CD14-positive monocyte (primary cell): ENCODE data around the gene RBM10. TPM values are rescaled to one million over a fixed set of nuclear protein-coding genes. Genes with fewer than 3 reads are reported as not detected.

Experiments used
- DNase-seq, 3 donors: peaks; one replicate each; pipeline ENCODE4 v3.0.0-alpha.2; 2011 to 2022
- H2AFZ ChIP-seq: 2 replicates; pipeline ENCODE4 v1.6.0; 2012; ENCODE audit warnings: mild to moderate bottlenecking, low read depth, low read length, inconsistent platforms; ENCODE audit not compliant: insufficient read depth, poor library complexity, severe bottlenecking
- H3K27ac ChIP-seq, 2 donors: 1 replicate in 1 of 2; 2 replicates in 1 of 2; pipeline ENCODE4 v1.5.1; 2012 to 2013; ENCODE audit warnings: low read length in 2 of 2, control low read depth in 1 of 2, inconsistent platforms in 1 of 2, low read depth in 1 of 2, mild to moderate bottlenecking in 1 of 2
- H3K27me3 ChIP-seq, 2 donors: one replicate each; pipeline versions ENCODE4 v1.6.0 to v1.6.1; 2011 to 2013; ENCODE audit warnings: low read length in 2 of 2; ENCODE audit not compliant: control insufficient read depth in 2 of 2, insufficient read depth in 2 of 2
- H3K36me3 ChIP-seq, 2 donors: replicated peaks in 1 of 2; 1 replicate in 1 of 2; 2 replicates in 1 of 2; pipeline versions ENCODE4 v1.5.1 to v1.6.1; 2012 to 2013; ENCODE audit warnings: low read length in 2 of 2, control low read depth in 1 of 2, inconsistent platforms in 1 of 2, mild to moderate bottlenecking in 1 of 2; ENCODE audit not compliant: insufficient read depth in 2 of 2, control insufficient read depth in 1 of 2
- H3K4me1 ChIP-seq, 2 donors: 1 replicate in 1 of 2; 2 replicates in 1 of 2; pipeline versions ENCODE4 v1.5.1 to v1.6.1; 2012 to 2013; ENCODE audit warnings: low read length in 2 of 2, control low read depth in 1 of 2, inconsistent platforms in 1 of 2, mild to moderate bottlenecking in 1 of 2, moderate library complexity in 1 of 2; ENCODE audit not compliant: insufficient read depth in 2 of 2, control insufficient read depth in 1 of 2
- H3K4me2 ChIP-seq: replicated peaks from 2 replicates; pipeline ENCODE3; 2012; ENCODE audit warnings: low read length, moderate library complexity, mild to moderate bottlenecking; ENCODE audit not compliant: poor library complexity, severe bottlenecking; ENCODE audit errors: extremely low read depth
- H3K4me3 ChIP-seq, 3 experiments: fragments of 200-600 bp in 1 of 3; sonication (generic) in 1 of 3; replicated peaks in 1 of 3; 1 replicate in 2 of 3; 2 replicates in 1 of 3; pipeline ENCODE4 v1.5.1; 2011 to 2013; ENCODE audit warnings: low read length in 3 of 3, mild to moderate bottlenecking in 3 of 3, control low read depth in 2 of 3, low read depth in 2 of 3, inconsistent platforms in 1 of 3, moderate library complexity in 1 of 3
- H3K79me2 ChIP-seq: 2 replicates; pipeline ENCODE4 v1.6.0; 2012; ENCODE audit warnings: mild to moderate bottlenecking, control low read depth, inconsistent platforms, low read length, moderate library complexity; ENCODE audit not compliant: insufficient read depth
- H3K9ac ChIP-seq: 2 replicates; pipeline ENCODE4 v1.6.0; 2017; ENCODE audit warnings: low read length, mild to moderate bottlenecking; ENCODE audit not compliant: insufficient read depth, poor library complexity, severe bottlenecking
- H3K9me3 ChIP-seq, 2 donors: replicated peaks in 1 of 2; 1 replicate in 1 of 2; 2 replicates in 1 of 2; pipeline versions ENCODE4 v1.5.1 to v1.6.1; 2012 to 2013; ENCODE audit warnings: low read length in 2 of 2, control low read depth in 1 of 2; ENCODE audit not compliant: control insufficient read depth in 1 of 2, insufficient read depth in 1 of 2
- H4K20me1 ChIP-seq: 2 replicates; pipeline ENCODE4 v1.6.0; 2012; ENCODE audit warnings: mild to moderate bottlenecking, low read length, control low read depth, moderate library complexity; ENCODE audit not compliant: insufficient read depth
- H3K27ac Mint-ChIP-seq, 7 donors: one replicate each; pipeline ENCODE4 v1.8.0; 2020; ENCODE audit warnings: mild to moderate bottlenecking in 7 of 7, mixed read lengths in 7 of 7, moderate library complexity in 6 of 7, inconsistent platforms in 2 of 7
- H3K27me3 Mint-ChIP-seq, 3 donors: one replicate each; pipeline ENCODE4 v1.8.0; 2021 to 2022; ENCODE audit warnings: low read depth in 3 of 3, mild to moderate bottlenecking in 3 of 3, mixed read lengths in 3 of 3, moderate library complexity in 3 of 3, inconsistent platforms in 1 of 3
- H3K36me3 Mint-ChIP-seq, 2 donors: one replicate each; pipeline ENCODE4 v1.8.0; 2020; ENCODE audit warnings: mixed read lengths in 2 of 2, inconsistent platforms in 1 of 2, mild to moderate bottlenecking in 1 of 2
- H3K4me1 Mint-ChIP-seq: one replicate; pipeline ENCODE4 v1.8.0; 2020; ENCODE audit warnings: mild to moderate bottlenecking, mixed read lengths
- H3K4me3 Mint-ChIP-seq, 2 donors: one replicate each; pipeline ENCODE4 v1.8.0; 2020; ENCODE audit warnings: mild to moderate bottlenecking in 2 of 2, mixed read lengths in 2 of 2, moderate library complexity in 1 of 2
- H3K9me3 Mint-ChIP-seq, 7 donors: one replicate each; pipeline ENCODE4 v1.8.0; 2020 to 2022; ENCODE audit warnings: mixed read lengths in 7 of 7, mild to moderate bottlenecking in 6 of 7, moderate library complexity in 6 of 7, inconsistent platforms in 2 of 7
- CTCF ChIP-seq: fragments of 200-600 bp; IDR thresholded peaks from one replicate; pipeline ENCODE4 v1.8.0; 2022; ENCODE audit warnings: antibody characterized with exemption, mild to moderate bottlenecking
- WGBS: methylation state at CpG from one replicate; pipeline ENCODE4 v1.1.5; 2013; ENCODE audit warnings: missing lambda C conversion rate; ENCODE audit not compliant: insufficient coverage; 5-methylcytosine and 5-hydroxymethylcytosine counted together
- intact Hi-C, 2 donors: fragments of 100-400 bp; cut with micrococcal nuclease; formaldehyde crosslinking; loops; one replicate each; pipeline versions ENCODE4 v1.15.0 to v1.15.1; 2023
- polyA plus RNA-seq, 3 donors: library from polyadenylated mRNA; depleted of rRNA in 1 of 3; unstranded in 2 of 3; stranded (reverse) in 1 of 3; fragments of 300-500 nt in 2 of 3; fragments of >200 nt in 1 of 3; fragmentation: Illumina TruSeq in 2 of 3; gene quantifications; 1 replicate in 2 of 3; 2 replicates in 1 of 3; pipeline ENCODE4 v1.2.3, GENCODE V29; 2012 to 2021

Gene RBM10
- polyA plus RNA-seq, 3 donors, result 7.3 to 29.4 (median 14.0) TPM

GRCh38 chrX:47170861-47171692 is 26.1 kb downstream of the RBM10 start:
- no peaks in the 10 kb centered on the region for H3K4me1 Mint-ChIP-seq
- H3K4me1 ChIP-seq, result no peaks in the 10 kb centered on the region
- no peak overlapping the region for H3K4me3 ChIP-seq
- intact Hi-C loops, result no loop called here
- no peak overlapping the region for H2AFZ ChIP-seq
- no peak overlapping the region for H3K4me3 Mint-ChIP-seq
- peaks cover 0 to 1% (median 0%) of the 10 kb centered on the region in 7 donors for H3K9me3 Mint-ChIP-seq
- H3K27ac Mint-ChIP-seq, result no peak overlapping the region
- H3K9me3 ChIP-seq, result no peaks in the 10 kb centered on the region
- no peak overlapping the region for H3K9ac ChIP-seq
- peaks cover 33% of the 10 kb centered on the region for H4K20me1 ChIP-seq
- no peak for TF ChIP-seq CTCF
- no peak overlapping the region for H3K4me2 ChIP-seq
- DNase-seq, result no peak
- peaks cover 25% of the 10 kb centered on the region for H3K79me2 ChIP-seq
- WGBS, result 98% methylated on average over 9 of the region's 34 CpGs
- H3K27me3 Mint-ChIP-seq, result peaks cover 0 to 42% (median 1%) of the 10 kb centered on the region in 3 donors
- peaks cover 63 to 76% of the 10 kb centered on the region in 2 donors for H3K36me3 ChIP-seq
- peaks cover 45 to 71% of the 10 kb centered on the region in 2 donors for H3K36me3 Mint-ChIP-seq
- no peaks in the 10 kb centered on the region for H3K27me3 ChIP-seq
- H3K27ac ChIP-seq, result no peak overlapping the region

- intact Hi-C loops, result no loop called here
- H3K27ac ChIP-seq, result no peak overlapping the region
- H3K4me1 ChIP-seq, result no peaks in the 10 kb centered on the region
- Mint-ChIP-seq H3K36me3 (peaks cover 54 to 80% of the 10 kb centered on the region in 2 donors), H3K4me3 (no peak overlapping the region), H3K4me1 (no peaks in the 10 kb centered on the region), H3K27me3 (peaks cover 0 to 50% (median 1%) of the 10 kb centered on the region in 3 donors), H3K9me3 (peaks cover 0 to 1% (median 0%) of the 10 kb centered on the region in 7 donors), H3K27ac (peak overlapping the region in 2 of 7 donors; percentile 36 to 45)
- no peaks in the 10 kb centered on the region for H3K27me3 ChIP-seq
- no peak overlapping the region for H2AFZ ChIP-seq
- H3K4me2 ChIP-seq, result no peak overlapping the region
- H3K36me3 ChIP-seq, result peaks cover 72 to 85% of the 10 kb centered on the region in 2 donors
- H3K9ac ChIP-seq, result no peak overlapping the region
- H3K9me3 ChIP-seq, result no peaks in the 10 kb centered on the region
- no peak overlapping the region for H3K4me3 ChIP-seq
- no peak for DNase-seq
- H4K20me1 ChIP-seq, result peaks cover 32% of the 10 kb centered on the region
- no peak for TF ChIP-seq CTCF
- WGBS, result 92% methylated on average over 2 of the region's 2 CpGs
- peaks cover 23% of the 10 kb centered on the region for H3K79me2 ChIP-seq
These were observed 27.0 kb downstream of the RBM10 start for GRCh38 chrX:47171996-47172395.
